ENCODE data around the gene TMCO4. TPM values are rescaled to one million over a fixed set of nuclear protein-coding genes. Genes with fewer than 3 reads are reported as not detected.

TMCO4 gene
- total RNA-seq, 1 donor from 2014 or later, result 13.0 TPM

GRCh38 chr1:19840228-19840627 lies 40.5 kb upstream of the TMCO4 start:
- H3K4me3 ChIP-seq (ENCODE audit: low read depth, low read length), result no peak overlapping the region
- DNase-seq (ENCODE audit: low read depth), result no peak
- TF ChIP-seq, protein P1, sequence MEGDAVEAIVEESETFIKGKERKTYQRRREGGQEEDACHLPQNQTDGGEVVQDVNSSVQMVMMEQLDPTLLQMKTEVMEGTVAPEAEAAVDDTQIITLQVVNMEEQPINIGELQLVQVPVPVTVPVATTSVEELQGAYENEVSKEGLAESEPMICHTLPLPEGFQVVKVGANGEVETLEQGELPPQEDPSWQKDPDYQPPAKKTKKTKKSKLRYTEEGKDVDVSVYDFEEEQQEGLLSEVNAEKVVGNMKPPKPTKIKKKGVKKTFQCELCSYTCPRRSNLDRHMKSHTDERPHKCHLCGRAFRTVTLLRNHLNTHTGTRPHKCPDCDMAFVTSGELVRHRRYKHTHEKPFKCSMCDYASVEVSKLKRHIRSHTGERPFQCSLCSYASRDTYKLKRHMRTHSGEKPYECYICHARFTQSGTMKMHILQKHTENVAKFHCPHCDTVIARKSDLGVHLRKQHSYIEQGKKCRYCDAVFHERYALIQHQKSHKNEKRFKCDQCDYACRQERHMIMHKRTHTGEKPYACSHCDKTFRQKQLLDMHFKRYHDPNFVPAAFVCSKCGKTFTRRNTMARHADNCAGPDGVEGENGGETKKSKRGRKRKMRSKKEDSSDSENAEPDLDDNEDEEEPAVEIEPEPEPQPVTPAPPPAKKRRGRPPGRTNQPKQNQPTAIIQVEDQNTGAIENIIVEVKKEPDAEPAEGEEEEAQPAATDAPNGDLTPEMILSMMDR (IDR thresholded peaks at IDR 0.05; ENCODE audit: insufficient read depth, low read length, poor library complexity, severe bottlenecking), result no peak
- no peaks in the 10 kb centered on the region for H3K36me3 ChIP-seq (ENCODE audit: control insufficient read depth, insufficient read depth, low read length)
- no peaks in the 10 kb centered on the region for H3K27me3 ChIP-seq (ENCODE audit: control insufficient read depth, insufficient read depth, low read length)

GRCh38 chr1:19837866-19838265 lies 38.1 kb upstream of the TMCO4 start:
- TF ChIP-seq, protein P1 (IDR thresholded peaks at IDR 0.05; ENCODE audit: insufficient read depth, low read length, poor library complexity, severe bottlenecking), result no peak
- DNase-seq (ENCODE audit: low read depth), result no peak
- Histone ChIP-seq H3K36me3 (ENCODE audit: control insufficient read depth, insufficient read depth, low read length) (no peaks in the 10 kb centered on the region), H3K4me3 (ENCODE audit: low read depth, low read length) (no peak overlapping the region), H3K27me3 (ENCODE audit: control insufficient read depth, insufficient read depth, low read length) (no peaks in the 10 kb centered on the region)

- TF ChIP-seq, protein P1 (IDR thresholded peaks at IDR 0.05; ENCODE audit: insufficient read depth, low read length, poor library complexity, severe bottlenecking), result no peak
- DNase-seq (ENCODE audit: low read depth), result no peak
- H3K27me3 ChIP-seq (ENCODE audit: control insufficient read depth, insufficient read depth, low read length), result no peaks in the 10 kb centered on the region
- no peaks in the 10 kb centered on the region for H3K36me3 ChIP-seq (ENCODE audit: control insufficient read depth, insufficient read depth, low read length)
- H3K4me3 ChIP-seq (ENCODE audit: low read depth, low read length), result no peak overlapping the region
These were observed 35.9 kb upstream of the TMCO4 start for GRCh38 chr1:19835578-19835977.

DNA sequence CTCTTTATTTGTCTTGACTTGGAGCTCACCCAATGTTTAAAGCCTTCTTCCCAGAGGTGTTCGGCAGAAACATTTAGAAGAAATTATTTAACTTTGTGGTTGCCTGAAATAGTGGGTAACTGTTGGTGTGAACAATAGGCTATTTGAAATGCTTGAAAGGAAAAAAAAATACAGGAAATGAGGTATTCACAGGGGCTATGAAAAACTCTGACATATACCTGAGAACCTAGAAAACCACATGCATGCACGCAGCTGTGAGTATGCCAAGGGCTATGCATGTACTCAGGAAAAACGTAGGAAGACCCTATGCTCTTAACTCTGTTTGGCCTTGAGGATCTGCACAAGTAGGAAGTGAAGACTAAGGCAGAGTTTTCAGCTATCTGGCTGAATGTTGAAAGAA lies 31.7 kb upstream of the TMCO4 start:
- Histone ChIP-seq H3K27me3 (ENCODE audit: control insufficient read depth, insufficient read depth, low read length) (no peaks in the 10 kb centered on the region), H3K36me3 (ENCODE audit: control insufficient read depth, insufficient read depth, low read length) (no peaks in the 10 kb centered on the region), H3K4me3 (ENCODE audit: low read depth, low read length) (no peak overlapping the region)
- TF ChIP-seq, protein P1 (IDR thresholded peaks at IDR 0.05; ENCODE audit: insufficient read depth, low read length, poor library complexity, severe bottlenecking), result no peak
- peak; percentile 18 for DNase-seq (ENCODE audit: low read depth)

DNA sequence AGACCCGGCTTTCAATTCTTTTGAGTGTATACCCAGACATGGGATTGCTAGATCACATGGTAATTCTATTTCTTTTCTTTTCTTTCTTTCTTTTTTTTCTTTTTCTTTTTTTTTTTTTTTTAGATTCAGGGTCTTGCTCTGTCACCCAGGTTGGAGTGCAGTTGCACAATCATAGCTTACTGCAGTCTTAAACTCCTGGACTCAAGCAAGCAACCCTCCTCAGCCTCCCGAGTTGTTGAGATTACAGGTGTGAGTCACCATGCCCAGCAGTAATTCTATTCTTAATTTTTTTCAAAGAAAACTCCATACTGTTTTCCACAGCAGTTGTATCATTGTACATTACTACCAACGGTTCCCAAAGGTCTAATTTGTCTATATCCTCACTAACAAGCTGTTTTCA lies 28.8 kb upstream of the TMCO4 start:
- TF ChIP-seq, protein P1 (IDR thresholded peaks at IDR 0.05; ENCODE audit: insufficient read depth, low read length, poor library complexity, severe bottlenecking), result no peak
- no peak for DNase-seq (ENCODE audit: low read depth)
- H3K36me3 ChIP-seq (ENCODE audit: control insufficient read depth, insufficient read depth, low read length), result no peaks in the 10 kb centered on the region

GRCh38 chr1:19825298-19825697 lies 25.6 kb upstream of the TMCO4 start:
- Histone ChIP-seq H3K27me3 (ENCODE audit: control insufficient read depth, insufficient read depth, low read length) (no peaks in the 10 kb centered on the region), H3K4me3 (ENCODE audit: low read depth, low read length) (no peak overlapping the region), H3K36me3 (ENCODE audit: control insufficient read depth, insufficient read depth, low read length) (no peaks in the 10 kb centered on the region)
- TF ChIP-seq, protein P1 (IDR thresholded peaks at IDR 0.05; ENCODE audit: insufficient read depth, low read length, poor library complexity, severe bottlenecking), result no peak
- DNase-seq (ENCODE audit: low read depth), result no peak

More for the DNA sequence above, 28.8 kb upstream of the TMCO4 start:
- no peaks in the 10 kb centered on the region for H3K27me3 ChIP-seq (ENCODE audit: control insufficient read depth, insufficient read depth, low read length)
- H3K4me3 ChIP-seq (ENCODE audit: low read depth, low read length), result no peak overlapping the region
